Esophagus squamous epithelium (tissue), 4 donors: ENCODE data around the gene CGB3.
"Not testable (repeated sequence)": the region's sequence is repeated elsewhere in the genome, so short reads cannot be mapped to it uniquely, and the experiment has no call there.

Experiments used
- POLR2A ChIP-seq, 4 donors: fragments of 450-650 bp; IDR thresholded peaks; one replicate each; pipeline ENCODE4 v1.6.1; 2017; ENCODE audit warnings: antibody characterized with exemption in 4 of 4, mild to moderate bottlenecking in 4 of 4, moderate library complexity in 3 of 4
- TF ChIP-seq, protein P1 (sequence below), 6 experiments: fragments of 450-650 bp in 4 of 6; fragments of 200-600 bp in 2 of 6; sonication (generic) in 2 of 6; IDR thresholded peaks; one replicate each; pipeline ENCODE4 v1.5.1; 2016 to 2019; ENCODE audit warnings: antibody characterized with exemption in 6 of 6, mild to moderate bottlenecking in 4 of 6, moderate library complexity in 4 of 6

DNA sequence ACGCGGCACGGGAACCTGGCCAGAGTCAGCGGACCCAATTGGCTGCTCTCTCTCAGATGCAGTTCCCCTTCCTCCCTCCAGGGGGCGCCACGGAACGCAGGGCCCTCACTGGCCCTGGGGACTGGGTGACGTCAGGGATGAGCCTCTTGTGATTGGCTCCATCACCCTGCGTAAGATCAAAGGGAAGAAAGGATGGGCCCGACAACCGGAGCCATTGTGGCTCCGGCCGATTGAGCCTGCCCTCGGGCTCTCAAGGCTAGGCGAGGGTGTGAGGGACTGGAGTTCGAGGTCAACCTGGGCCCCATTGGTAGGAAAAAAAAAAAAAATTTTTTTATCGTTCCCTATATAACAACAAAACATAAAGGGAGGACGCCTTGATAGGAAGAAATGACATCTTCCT lies 12.7 kb upstream of the CGB3 start, which contains the start of gene CGB1:
- TF ChIP-seq, protein P1, sequence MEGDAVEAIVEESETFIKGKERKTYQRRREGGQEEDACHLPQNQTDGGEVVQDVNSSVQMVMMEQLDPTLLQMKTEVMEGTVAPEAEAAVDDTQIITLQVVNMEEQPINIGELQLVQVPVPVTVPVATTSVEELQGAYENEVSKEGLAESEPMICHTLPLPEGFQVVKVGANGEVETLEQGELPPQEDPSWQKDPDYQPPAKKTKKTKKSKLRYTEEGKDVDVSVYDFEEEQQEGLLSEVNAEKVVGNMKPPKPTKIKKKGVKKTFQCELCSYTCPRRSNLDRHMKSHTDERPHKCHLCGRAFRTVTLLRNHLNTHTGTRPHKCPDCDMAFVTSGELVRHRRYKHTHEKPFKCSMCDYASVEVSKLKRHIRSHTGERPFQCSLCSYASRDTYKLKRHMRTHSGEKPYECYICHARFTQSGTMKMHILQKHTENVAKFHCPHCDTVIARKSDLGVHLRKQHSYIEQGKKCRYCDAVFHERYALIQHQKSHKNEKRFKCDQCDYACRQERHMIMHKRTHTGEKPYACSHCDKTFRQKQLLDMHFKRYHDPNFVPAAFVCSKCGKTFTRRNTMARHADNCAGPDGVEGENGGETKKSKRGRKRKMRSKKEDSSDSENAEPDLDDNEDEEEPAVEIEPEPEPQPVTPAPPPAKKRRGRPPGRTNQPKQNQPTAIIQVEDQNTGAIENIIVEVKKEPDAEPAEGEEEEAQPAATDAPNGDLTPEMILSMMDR (IDR thresholded peaks at IDR 0.05) = peak in 5 of 6 experiments; percentile 26 to 56 (median 28)
- TF ChIP-seq POLR2A (IDR thresholded peaks at IDR 0.05) = not testable (repeated sequence)
